ENCODE data around the gene ARHGAP31.

ARHGAP31 gene

GRCh38 chr3:119322835-119323722, 28.9 kb downstream of the ARHGAP31 start (continued):
- TF ChIP-seq REST (tag by site-specific recombination; IDR thresholded peaks at IDR 0.05): no peak
- TF ChIP-seq ZNF132 (tag by site-specific recombination; IDR thresholded peaks at IDR 0.05; ENCODE audit: borderline replicate concordance): no peak
- no peak for TF ChIP-seq AEBP2 (tag by site-specific recombination; IDR thresholded peaks at IDR 0.05; ENCODE audit: borderline replicate concordance)
- no peak for TF ChIP-seq ZNF654 (tag by site-specific recombination; IDR thresholded peaks at IDR 0.05; ENCODE audit: low read depth)
- TF ChIP-seq ZSCAN30 (tag by site-specific recombination; IDR thresholded peaks at IDR 0.05): no peak
- TF ChIP-seq BCL6B (tag by site-specific recombination; IDR thresholded peaks at IDR 0.05): no peak
- TF ChIP-seq SP3 (tag by site-specific recombination; IDR thresholded peaks at IDR 0.05): peak; percentile 56
- no peak for TF ChIP-seq ZNF121 (tag by site-specific recombination; IDR thresholded peaks at IDR 0.05)
- no peak for TF ChIP-seq OSR2 (tag by site-specific recombination; IDR thresholded peaks at IDR 0.05)
- TF ChIP-seq ZNF148 (tag by site-specific recombination; IDR thresholded peaks at IDR 0.05; ENCODE audit: borderline replicate concordance): no peak
- no peak for TF ChIP-seq ZNF560 (tag by site-specific recombination; IDR thresholded peaks at IDR 0.05; ENCODE audit: borderline replicate concordance)
- TF ChIP-seq ZNF629 (tag by site-specific recombination; IDR thresholded peaks at IDR 0.05): no peak
- no peak for TF ChIP-seq ZNF626 (tag by site-specific recombination; IDR thresholded peaks at IDR 0.05)
- TF ChIP-seq TSHZ1 (tag by site-specific recombination; IDR thresholded peaks at IDR 0.05; ENCODE audit: borderline replicate concordance): no peak
- TF ChIP-seq WT1 (tag by site-specific recombination; IDR thresholded peaks at IDR 0.05): no peak
- TF ChIP-seq ZNF394 (tag by site-specific recombination; IDR thresholded peaks at IDR 0.05; ENCODE audit: borderline replicate concordance): peak; percentile 65; the same call in 1 of the 2 replicates
- no peak for TF ChIP-seq ZNF624 (tag by site-specific recombination; IDR thresholded peaks at IDR 0.05)
- peak; percentile 44; the same call in 1 of the 2 replicates for TF ChIP-seq KLF9 (tag by site-specific recombination; IDR thresholded peaks at IDR 0.05; ENCODE audit: low read depth)
- peak; percentile 53 for TF ChIP-seq ZFHX2 (tag by site-specific recombination; conservative IDR thresholded peaks at IDR 0.05)
- TF ChIP-seq KLF10 (tag by site-specific recombination; IDR thresholded peaks at IDR 0.05): no peak
- TF ChIP-seq SP2 (tag by site-specific recombination; IDR thresholded peaks at IDR 0.05): peak; percentile 76
- TF ChIP-seq ZNF544 (tag by site-specific recombination; IDR thresholded peaks at IDR 0.05): no peak
- TF ChIP-seq ZNF302 (tag by site-specific recombination; IDR thresholded peaks at IDR 0.05; ENCODE audit: low read depth): no peak
- TF ChIP-seq ZSCAN18 (tag by site-specific recombination; IDR thresholded peaks at IDR 0.05): no peak
- no peak for TF ChIP-seq ZNF707 (tag by site-specific recombination; IDR thresholded peaks at IDR 0.05)
